HepG2 (cell line): ENCODE data around the gene PGC. TPM values are rescaled to one million over a fixed set of nuclear protein-coding genes. Genes with fewer than 3 reads are reported as not detected.

Experiments
- AFF4 ChIP-seq: sonication (generic); formaldehyde crosslinking; IDR thresholded peaks from 2 replicates; pipeline ENCODE4 v1.4.0; 2020; ENCODE audit warnings: missing genetic modification reagents
- DMTF1 ChIP-seq: sonication (generic); formaldehyde crosslinking; IDR thresholded peaks from 2 replicates; pipeline ENCODE4 v1.4.0; 2020; ENCODE audit warnings: mild to moderate bottlenecking, missing genetic modification reagents
- ISX ChIP-seq: sonication (generic); formaldehyde crosslinking; conservative IDR thresholded peaks from 2 replicates; pipeline ENCODE4 v1.5.0; 2020; ENCODE audit warnings: missing genetic modification reagents
- KDM6A ChIP-seq: IDR thresholded peaks from 2 replicates; pipeline ENCODE4 v1.6.1; 2016; ENCODE audit warnings: low read depth
- MLLT10 ChIP-seq: sonication (generic); formaldehyde crosslinking; IDR thresholded peaks from 2 replicates; pipeline ENCODE4 v1.4.0; 2020; ENCODE audit warnings: missing genetic modification reagents
- RFXAP ChIP-seq: sonication (generic); formaldehyde crosslinking; IDR thresholded peaks from 2 replicates; pipeline ENCODE4 v1.4.0; 2020; ENCODE audit warnings: missing genetic modification reagents, borderline replicate concordance
- SMAD9 ChIP-seq: sonication (generic); formaldehyde crosslinking; IDR thresholded peaks from 2 replicates; pipeline ENCODE4 v1.5.1; 2020; ENCODE audit warnings: mild to moderate bottlenecking, missing genetic modification reagents
- ZBTB39 ChIP-seq: sonication (generic); formaldehyde crosslinking; IDR thresholded peaks from 2 replicates; pipeline ENCODE4 v1.5.0; 2020; ENCODE audit warnings: missing genetic modification reagents
- ZNF670 ChIP-seq: sonication (generic); formaldehyde crosslinking; IDR thresholded peaks from 2 replicates; pipeline ENCODE4 v1.8.0; 2022; ENCODE audit warnings: mild to moderate bottlenecking, missing genetic modification reagents, borderline replicate concordance
- ZNF687 ChIP-seq: sonication (generic); formaldehyde crosslinking; IDR thresholded peaks from 2 replicates; pipeline ENCODE4 v1.5.1; 2020; ENCODE audit warnings: mild to moderate bottlenecking, missing genetic modification reagents, moderate library complexity
- ZNF788 ChIP-seq: sonication (generic); formaldehyde crosslinking; IDR thresholded peaks from 2 replicates; pipeline ENCODE4 v1.5.0; 2020; ENCODE audit warnings: mild to moderate bottlenecking, missing genetic modification reagents, borderline replicate concordance
- polyA plus RNA-seq, 8 experiments: library from polyadenylated mRNA; depleted of rRNA in 3 of 8; stranded (reverse) in 7 of 8; unstranded in 1 of 8; fragments of >200 nt; fragmentation: Illumina TruSeq in 4 of 8; extraction: Trizol in 4 of 8; gene quantifications; 2 replicates each; pipeline versions ENCODE4 v1.2.1 to v1.2.3, GENCODE V29; 2011 to 2016; ENCODE audit warnings: low read depth in 4 of 8, missing spikeins in 1 of 8, mixed read lengths in 1 of 8; ENCODE audit not compliant: insufficient read depth in 1 of 8
- total RNA-seq, 5 experiments: library from RNA; depleted of rRNA; stranded (reverse); fragments of >200 nt; fragmentation: Illumina TruSeq; extraction: Trizol; gene quantifications; 2 replicates each; pipeline ENCODE4 v1.2.3, GENCODE V29; 2016; ENCODE audit warnings: low read depth in 1 of 5
- TF ChIP-seq, protein P1 (sequence below): sonication (generic); formaldehyde crosslinking; conservative IDR thresholded peaks from 2 replicates; pipeline ENCODE4 v1.4.0; 2020; ENCODE audit warnings: missing genetic modification reagents

Gene PGC
- total and polyA plus RNA-seq, 2 of the 13 experiments (the other 11 are each of a cell fraction or from before 2014, with no cell fraction given), result 426 to 502 TPM

- TF ChIP-seq ZNF687 (CRISPR knock-in tag) (peak; percentile 93), ZNF788 (CRISPR knock-in tag) (peak; percentile 62; the same call in 1 of the 2 replicates), KDM6A (CRISPR knock-in tag) (no peak), DMTF1 (CRISPR knock-in tag) (no peak), MLLT10 (CRISPR knock-in tag) (no peak), ZBTB39 (CRISPR knock-in tag) (0 out of 2 replicates have a peak, but pooled peaks have one; percentile 49), AFF4 (CRISPR knock-in tag) (no peak), ZNF670 (CRISPR knock-in tag) (no peak), RFXAP (CRISPR knock-in tag) (0 out of 2 replicates have a peak, but pooled peaks have one; percentile 63), SMAD9 (CRISPR knock-in tag) (0 out of 2 replicates have a peak, but pooled peaks have one; percentile 57), ISX (CRISPR knock-in tag) (no peak)
- TF ChIP-seq, protein P1, sequence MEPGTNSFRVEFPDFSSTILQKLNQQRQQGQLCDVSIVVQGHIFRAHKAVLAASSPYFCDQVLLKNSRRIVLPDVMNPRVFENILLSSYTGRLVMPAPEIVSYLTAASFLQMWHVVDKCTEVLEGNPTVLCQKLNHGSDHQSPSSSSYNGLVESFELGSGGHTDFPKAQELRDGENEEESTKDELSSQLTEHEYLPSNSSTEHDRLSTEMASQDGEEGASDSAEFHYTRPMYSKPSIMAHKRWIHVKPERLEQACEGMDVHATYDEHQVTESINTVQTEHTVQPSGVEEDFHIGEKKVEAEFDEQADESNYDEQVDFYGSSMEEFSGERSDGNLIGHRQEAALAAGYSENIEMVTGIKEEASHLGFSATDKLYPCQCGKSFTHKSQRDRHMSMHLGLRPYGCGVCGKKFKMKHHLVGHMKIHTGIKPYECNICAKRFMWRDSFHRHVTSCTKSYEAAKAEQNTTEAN, result 0 out of 2 replicates have a peak, but pooled peaks have one; percentile 56
These were observed 23.5 kb downstream of the PGC start (continued) for GRCh38 chr6:41723530-41724227.
